H1 (cell line): Measurements from ENCODE around the gene CAPN7. TPM values are rescaled to one million over a fixed set of nuclear protein-coding genes. Genes with fewer than 3 reads are reported as not detected.

Experiments used
- GTF2F1 ChIP-seq: IDR thresholded peaks from 2 replicates; pipeline ENCODE4 v1.6.1; 2012; ENCODE audit warnings: low read depth, low read length, improper control_type of control experiment, borderline replicate concordance
- HDAC2 ChIP-seq, 2 experiments: fragments of 300-600 bp in 1 of 2; sonication (generic) in 1 of 2; IDR thresholded peaks; 2 replicates each; pipeline ENCODE4 v1.6.1; 2011 to 2012; ENCODE audit warnings: low read depth in 2 of 2, low read length in 2 of 2, mild to moderate bottlenecking in 2 of 2, moderate library complexity in 2 of 2, borderline replicate concordance in 1 of 2, inconsistent platforms in 1 of 2
- RXRA ChIP-seq: IDR thresholded peaks from 2 replicates; pipeline ENCODE4 v1.6.1; 2011; ENCODE audit warnings: low read depth, mild to moderate bottlenecking, low read length, moderate library complexity; ENCODE audit not compliant: insufficient read depth
- SAP30 ChIP-seq: fragments of 300-600 bp; sonication (generic); IDR thresholded peaks from 2 replicates; pipeline ENCODE4 v1.7.1; 2012; ENCODE audit warnings: low read length, moderate library complexity, mild to moderate bottlenecking, inconsistent platforms; ENCODE audit not compliant: insufficient read depth, insufficient replicate concordance
- polyA plus RNA-seq, 7 experiments: library from polyadenylated mRNA; depleted of rRNA in 3 of 7; stranded (reverse) in 5 of 7; unstranded in 2 of 7; fragments of >200 nt in 5 of 7; fragments of 200-250 nt in 2 of 7; gene quantifications; 1 replicate in 5 of 7; 2 replicates in 1 of 7; 4 replicates in 1 of 7; pipeline versions ENCODE4 v1.2.1 to v1.2.3, GENCODE V29; 2011 to 2013; ENCODE audit warnings: missing spikeins in 2 of 7, mixed read lengths in 2 of 7
- total RNA-seq: library from RNA; stranded (reverse); fragmentation: NEBNext Ultra II Directional; extraction: Animal tissue kit (Norgen Biotek cat#: 25700); gene quantifications from 2 replicates; pipeline ENCODE4 v1.2.1, GENCODE V29; 2021

The CAPN7 gene
- total and polyA plus RNA-seq, 2 of the 8 experiments (the other 6 are each of a cell fraction or from before 2014, with no cell fraction given): 5.3 to 13.2 TPM

DNA sequence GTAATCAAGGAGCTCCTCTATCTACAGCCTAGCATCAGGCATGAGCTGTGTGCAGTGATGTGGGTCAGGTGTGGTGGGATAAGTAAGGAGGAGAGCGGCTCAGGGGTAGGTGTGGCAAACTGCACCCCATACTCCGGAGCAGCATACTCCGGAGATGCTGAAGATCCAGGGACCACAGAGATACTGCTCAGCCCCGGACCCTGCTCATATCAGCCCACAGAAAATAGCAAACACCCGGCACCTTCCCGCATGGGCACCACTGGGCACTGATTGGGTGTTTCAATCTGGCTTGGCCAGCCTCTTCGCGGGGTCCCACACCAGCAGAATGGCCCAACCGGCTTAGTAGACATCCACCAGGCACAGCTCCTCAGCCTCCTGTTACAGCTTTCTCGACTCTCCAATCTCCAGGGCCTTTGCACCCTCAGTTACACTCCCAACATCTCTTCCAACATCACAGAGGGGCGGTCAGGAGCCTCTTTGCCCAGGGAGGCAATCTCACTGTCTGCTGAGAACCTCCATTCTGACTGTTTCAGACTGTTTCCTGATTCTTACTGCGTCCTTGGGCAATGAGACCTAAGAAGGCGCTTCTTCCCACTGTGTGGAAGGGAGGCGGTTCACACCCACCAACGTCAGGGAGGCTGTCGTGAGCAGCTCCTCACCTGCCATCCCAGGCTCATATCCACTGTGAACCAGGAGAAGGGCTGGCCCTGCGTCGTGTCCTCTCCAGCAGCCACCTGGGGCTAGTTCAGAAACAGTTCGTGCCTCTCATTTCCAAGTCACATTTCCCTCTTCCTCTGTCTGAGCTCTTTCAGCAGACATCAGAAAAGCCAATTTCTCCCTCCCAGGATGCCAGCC, 59.8 kb downstream of the CAPN7 start (continued):
- TF ChIP-seq GTF2F1 (no peak), SAP30 (no peak), RXRA (no peak), HDAC2 (IDR thresholded peaks at IDR 0.05; ENCODE audit: borderline replicate concordance in 1 of 2, low read depth in 2 of 2, low read length in 2 of 2) (no peak)
